Astrocyte (in vitro differentiated cells and primary cell): Measurements from ENCODE around the gene PSME1. TPM values are rescaled to one million over a fixed set of nuclear protein-coding genes. Genes with fewer than 3 reads are reported as not detected.

Experiments used
- DNase-seq: peaks from one replicate; pipeline ENCODE4 v3.0.0-alpha.2; 2010; ENCODE audit warnings: low read depth
- FAIRE-seq: peaks from 2 replicates; lab custom pipeline; 2011; peaks lifted over from hg19 to GRCh38; lab: Jason Lieb, UNC
- H2AFZ ChIP-seq: 2 replicates; pipeline ENCODE4 v1.6.0; 2012; ENCODE audit warnings: low read depth, low read length, inconsistent platforms
- H3K27ac ChIP-seq: 2 replicates; pipeline ENCODE4 v1.5.1; 2011; ENCODE audit warnings: low read depth, low read length, inconsistent platforms
- H3K27me3 ChIP-seq: 2 replicates; pipeline ENCODE4 v1.6.0; 2011; ENCODE audit warnings: low read length, inconsistent platforms; ENCODE audit not compliant: insufficient read depth
- H3K36me3 ChIP-seq: 2 replicates; pipeline ENCODE4 v1.5.1; 2011; ENCODE audit warnings: low read length, inconsistent platforms; ENCODE audit not compliant: insufficient read depth
- H3K4me1 ChIP-seq: 2 replicates; pipeline ENCODE4 v1.5.1; 2011; ENCODE audit warnings: low read length, inconsistent platforms; ENCODE audit not compliant: insufficient read depth
- H3K4me2 ChIP-seq: 2 replicates; pipeline ENCODE4 v1.6.0; 2012; ENCODE audit warnings: low read length, inconsistent platforms
- H3K4me3 ChIP-seq: 2 replicates; pipeline ENCODE4 v1.5.1; 2011; ENCODE audit warnings: low read depth, mild to moderate bottlenecking, low read length, inconsistent platforms; ENCODE audit not compliant: insufficient read depth
- H3K79me2 ChIP-seq: 2 replicates; pipeline ENCODE4 v1.6.0; 2012; ENCODE audit warnings: mild to moderate bottlenecking, low read length, inconsistent platforms; ENCODE audit not compliant: insufficient read depth
- H3K9ac ChIP-seq: 2 replicates; pipeline ENCODE4 v1.6.0; 2012; ENCODE audit warnings: mild to moderate bottlenecking, low read length, inconsistent platforms
- H3K9me3 ChIP-seq: 2 replicates; pipeline ENCODE4 v1.5.1; 2012; ENCODE audit warnings: low read depth, mild to moderate bottlenecking, low read length, inconsistent platforms; ENCODE audit not compliant: insufficient read depth
- H4K20me1 ChIP-seq: 2 replicates; pipeline ENCODE4 v1.6.0; 2012; ENCODE audit warnings: low read length, inconsistent platforms; ENCODE audit not compliant: insufficient read depth
- H3K27ac Mint-ChIP-seq: one replicate; pipeline ENCODE4 v1.8.0; 2021; ENCODE audit warnings: mild to moderate bottlenecking, mixed read lengths; ENCODE audit not compliant: unreplicated experiment
- H3K27me3 Mint-ChIP-seq: one replicate; pipeline ENCODE4 v1.8.0; 2021; ENCODE audit warnings: low read depth, mixed read lengths; ENCODE audit not compliant: unreplicated experiment
- H3K36me3 Mint-ChIP-seq: one replicate; pipeline ENCODE4 v1.8.0; 2021; ENCODE audit warnings: low read depth, mixed read lengths; ENCODE audit not compliant: unreplicated experiment
- H3K4me1 Mint-ChIP-seq: one replicate; pipeline ENCODE4 v1.8.0; 2021; ENCODE audit warnings: low read depth, mixed read lengths; ENCODE audit not compliant: unreplicated experiment
- H3K4me3 Mint-ChIP-seq: one replicate; pipeline ENCODE4 v1.8.0; 2021; ENCODE audit warnings: mild to moderate bottlenecking, moderate library complexity, mixed read lengths; ENCODE audit not compliant: unreplicated experiment
- H3K9me3 Mint-ChIP-seq: one replicate; pipeline ENCODE4 v1.8.0; 2021; ENCODE audit warnings: mild to moderate bottlenecking, mixed read lengths; ENCODE audit not compliant: unreplicated experiment
- EZH2 ChIP-seq: IDR thresholded peaks from 2 replicates; pipeline ENCODE4 v1.6.1; 2012; ENCODE audit warnings: mild to moderate bottlenecking, low read length, inconsistent platforms; ENCODE audit not compliant: insufficient read depth
- total RNA-seq: library from RNA; stranded (reverse); gene quantifications from 2 replicates; pipeline ENCODE4 v1.2.1, GENCODE V29; 2021
- TF ChIP-seq, protein P1 (sequence below): IDR thresholded peaks from 2 replicates; pipeline ENCODE4 v1.5.1; 2011; ENCODE audit warnings: low read depth, mild to moderate bottlenecking, inconsistent platforms, low read length, moderate library complexity; ENCODE audit not compliant: insufficient read depth

PSME1 gene
- total RNA-seq, 1 donor from 2014 or later: 122 TPM

DNA sequence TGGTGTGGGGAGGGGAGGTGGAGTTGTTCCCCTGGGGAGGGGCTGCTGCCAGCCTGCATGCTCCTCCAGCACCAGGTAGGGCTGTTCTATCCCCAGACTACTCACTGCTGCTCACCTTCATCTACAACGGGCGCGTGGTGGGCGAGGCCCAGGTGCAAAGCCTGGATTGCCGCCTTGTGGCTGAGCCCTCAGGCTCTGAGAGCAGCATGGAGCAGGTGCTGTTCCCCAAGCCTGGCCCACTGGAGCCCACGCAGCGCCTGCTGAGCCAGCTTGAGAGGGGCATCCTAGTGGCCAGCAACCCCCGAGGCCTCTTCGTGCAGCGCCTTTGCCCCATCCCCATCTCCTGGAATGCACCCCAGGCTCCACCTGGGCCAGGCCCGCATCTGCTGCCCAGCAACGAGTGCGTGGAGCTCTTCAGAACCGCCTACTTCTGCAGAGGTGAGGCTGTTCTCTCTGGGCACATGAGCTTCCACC is 28.6 kb downstream of the PSME1 start:
- peaks cover 20% of the 10 kb centered on the region for H3K4me1 Mint-ChIP-seq
- Histone ChIP-seq H3K27me3 (no peaks in the 10 kb centered on the region), H3K4me2 (no peak overlapping the region), H3K36me3 (peaks cover 23% of the 10 kb centered on the region), H4K20me1 (peaks cover 29% of the 10 kb centered on the region), H3K9me3 (no peaks in the 10 kb centered on the region), H3K9ac (no peak overlapping the region), H3K79me2 (peaks cover 12% of the 10 kb centered on the region), H3K4me3 (no peak overlapping the region), H3K4me1 (peaks cover 12% of the 10 kb centered on the region), H2AFZ (no peak overlapping the region), H3K27ac (no peak overlapping the region)
- no peaks in the 10 kb centered on the region for H3K27me3 Mint-ChIP-seq
- H3K36me3 Mint-ChIP-seq: peaks cover 41% of the 10 kb centered on the region
- DNase-seq (no peak), FAIRE-seq (no peak)
- H3K9me3 Mint-ChIP-seq: no peaks in the 10 kb centered on the region
- no peak for TF ChIP-seq EZH2
- TF ChIP-seq, protein P1, sequence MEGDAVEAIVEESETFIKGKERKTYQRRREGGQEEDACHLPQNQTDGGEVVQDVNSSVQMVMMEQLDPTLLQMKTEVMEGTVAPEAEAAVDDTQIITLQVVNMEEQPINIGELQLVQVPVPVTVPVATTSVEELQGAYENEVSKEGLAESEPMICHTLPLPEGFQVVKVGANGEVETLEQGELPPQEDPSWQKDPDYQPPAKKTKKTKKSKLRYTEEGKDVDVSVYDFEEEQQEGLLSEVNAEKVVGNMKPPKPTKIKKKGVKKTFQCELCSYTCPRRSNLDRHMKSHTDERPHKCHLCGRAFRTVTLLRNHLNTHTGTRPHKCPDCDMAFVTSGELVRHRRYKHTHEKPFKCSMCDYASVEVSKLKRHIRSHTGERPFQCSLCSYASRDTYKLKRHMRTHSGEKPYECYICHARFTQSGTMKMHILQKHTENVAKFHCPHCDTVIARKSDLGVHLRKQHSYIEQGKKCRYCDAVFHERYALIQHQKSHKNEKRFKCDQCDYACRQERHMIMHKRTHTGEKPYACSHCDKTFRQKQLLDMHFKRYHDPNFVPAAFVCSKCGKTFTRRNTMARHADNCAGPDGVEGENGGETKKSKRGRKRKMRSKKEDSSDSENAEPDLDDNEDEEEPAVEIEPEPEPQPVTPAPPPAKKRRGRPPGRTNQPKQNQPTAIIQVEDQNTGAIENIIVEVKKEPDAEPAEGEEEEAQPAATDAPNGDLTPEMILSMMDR: no peak
- no peak overlapping the region for H3K27ac Mint-ChIP-seq
- H3K4me3 Mint-ChIP-seq: no peak overlapping the region

DNA sequence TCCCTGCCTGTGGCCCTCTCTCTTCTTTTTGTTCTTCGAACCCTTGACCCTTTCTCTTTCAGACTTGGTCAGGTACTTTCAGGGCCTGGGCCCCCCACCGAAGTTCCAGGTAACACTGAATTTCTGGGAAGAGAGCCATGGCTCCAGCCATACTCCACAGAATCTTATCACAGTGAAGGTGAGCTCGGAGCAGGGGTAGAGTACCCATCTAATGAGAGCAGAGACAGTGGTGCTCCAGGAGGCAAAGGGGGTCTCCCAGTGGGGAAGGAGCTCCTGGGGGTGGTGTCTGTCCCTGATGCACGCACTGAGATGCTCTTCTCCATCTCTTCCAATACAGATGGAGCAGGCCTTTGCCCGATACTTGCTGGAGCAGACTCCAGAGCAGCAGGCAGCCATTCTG is 29.8 kb downstream of the PSME1 start:
- FAIRE-seq (no peak), DNase-seq (no peak)
- H3K9me3 Mint-ChIP-seq: no peaks in the 10 kb centered on the region
- Histone ChIP-seq H3K4me3 (no peak overlapping the region), H3K27ac (no peak overlapping the region), H3K27me3 (no peaks in the 10 kb centered on the region), H4K20me1 (peaks cover 20% of the 10 kb centered on the region), H3K79me2 (peaks cover 12% of the 10 kb centered on the region), H2AFZ (no peak overlapping the region), H3K4me2 (no peak overlapping the region), H3K36me3 (peaks cover 23% of the 10 kb centered on the region), H3K9me3 (no peaks in the 10 kb centered on the region), H3K4me1 (peaks cover 10% of the 10 kb centered on the region), H3K9ac (no peak overlapping the region)
- no peak overlapping the region for H3K27ac Mint-ChIP-seq
- peaks cover 43% of the 10 kb centered on the region for H3K36me3 Mint-ChIP-seq
- H3K27me3 Mint-ChIP-seq: no peaks in the 10 kb centered on the region
- peaks cover 18% of the 10 kb centered on the region for H3K4me1 Mint-ChIP-seq
- no peak for TF ChIP-seq EZH2
- TF ChIP-seq, protein P1: no peak
- no peak overlapping the region for H3K4me3 Mint-ChIP-seq

DNA sequence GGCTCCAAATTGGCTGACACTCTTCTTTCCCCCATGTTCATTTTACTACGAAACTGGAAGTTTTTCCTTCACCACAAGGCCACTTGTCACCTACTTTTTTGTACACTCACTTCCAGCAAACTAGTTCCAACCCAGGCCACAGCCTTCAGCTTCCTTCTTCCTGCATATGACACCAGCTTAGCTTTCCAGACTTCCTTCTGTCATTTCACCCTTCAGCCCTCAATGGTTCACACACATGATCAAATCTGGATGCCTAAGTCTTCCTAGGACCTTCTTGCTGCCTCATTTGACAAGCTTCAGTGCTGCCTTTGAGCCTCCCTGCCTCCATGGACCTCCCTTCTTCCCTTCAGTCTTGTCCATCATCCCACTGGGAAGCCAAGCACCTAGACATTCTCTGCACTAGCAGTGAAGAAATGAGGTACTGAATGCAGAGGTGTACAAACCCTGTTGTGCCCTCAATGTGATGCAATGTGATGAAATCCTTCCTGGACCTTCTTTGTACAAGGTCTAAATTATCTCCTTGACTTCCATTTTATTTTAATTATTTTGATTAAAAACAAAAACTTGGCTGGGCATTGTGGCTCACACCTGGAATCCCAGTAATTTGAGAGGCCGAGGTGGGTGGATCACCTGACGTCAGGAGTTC is 31.6 kb downstream of the PSME1 start:
- peaks cover 36% of the 10 kb centered on the region for H3K36me3 Mint-ChIP-seq
- DNase-seq: no peak
- no peak overlapping the region for H3K27ac Mint-ChIP-seq
- no peak overlapping the region for H3K9ac ChIP-seq
- H3K9me3 Mint-ChIP-seq: no peaks in the 10 kb centered on the region
- no peak for FAIRE-seq
- H3K27ac ChIP-seq: no peak overlapping the region
- no peak overlapping the region for H2AFZ ChIP-seq
- H3K4me3 Mint-ChIP-seq: no peak overlapping the region
- no peak overlapping the region for H3K4me2 ChIP-seq
- H3K4me1 Mint-ChIP-seq: peaks cover 10% of the 10 kb centered on the region
- H3K27me3 ChIP-seq: no peaks in the 10 kb centered on the region
- no peak for TF ChIP-seq EZH2
- TF ChIP-seq, protein P1: no peak
- no peaks in the 10 kb centered on the region for H3K9me3 ChIP-seq
- H3K4me1 ChIP-seq: peaks cover 12% of the 10 kb centered on the region
- H3K27me3 Mint-ChIP-seq: no peaks in the 10 kb centered on the region
- no peaks in the 10 kb centered on the region for H3K79me2 ChIP-seq
- no peak overlapping the region for H3K4me3 ChIP-seq
- H3K36me3 ChIP-seq: peaks cover 23% of the 10 kb centered on the region
- peaks cover 17% of the 10 kb centered on the region for H4K20me1 ChIP-seq
